ENCODE results near the gene POFUT2. TPM values are rescaled to one million over a fixed set of nuclear protein-coding genes. Genes with fewer than 3 reads are reported as not detected.

Gene POFUT2
- total RNA-seq, 1 donor from 2014 or later: 22.5 TPM

GRCh38 chr21:45256912-45257672 is 30.6 kb downstream of the POFUT2 start:
- no peak overlapping the region for H3K4me3 ChIP-seq (ENCODE audit: low read depth, low read length)
- no peak for DNase-seq (ENCODE audit: low read depth)
- H3K36me3 ChIP-seq (ENCODE audit: control insufficient read depth, insufficient read depth, low read length): no peaks in the 10 kb centered on the region
- TF ChIP-seq CTCF (IDR thresholded peaks at IDR 0.05; ENCODE audit: insufficient read depth, low read length, poor library complexity, severe bottlenecking): no peak
- H3K27me3 ChIP-seq (ENCODE audit: control insufficient read depth, insufficient read depth, low read length): peaks cover 37% of the 10 kb centered on the region

GRCh38 chr21:45256021-45256911 is 31.4 kb downstream of the POFUT2 start:
- DNase-seq (ENCODE audit: low read depth): no peak
- no peak for TF ChIP-seq CTCF (IDR thresholded peaks at IDR 0.05; ENCODE audit: insufficient read depth, low read length, poor library complexity, severe bottlenecking)
- peaks cover 37% of the 10 kb centered on the region for H3K27me3 ChIP-seq (ENCODE audit: control insufficient read depth, insufficient read depth, low read length)
- no peaks in the 10 kb centered on the region for H3K36me3 ChIP-seq (ENCODE audit: control insufficient read depth, insufficient read depth, low read length)
- H3K4me3 ChIP-seq (ENCODE audit: low read depth, low read length): no peak overlapping the region

GRCh38 chr21:45255381-45256020 is 32.2 kb downstream of the POFUT2 start:
- DNase-seq (ENCODE audit: low read depth): no peak
- Histone ChIP-seq H3K4me3 (ENCODE audit: low read depth, low read length) (no peak overlapping the region), H3K27me3 (ENCODE audit: control insufficient read depth, insufficient read depth, low read length) (peaks cover 37% of the 10 kb centered on the region), H3K36me3 (ENCODE audit: control insufficient read depth, insufficient read depth, low read length) (no peaks in the 10 kb centered on the region)
- no peak for TF ChIP-seq CTCF (IDR thresholded peaks at IDR 0.05; ENCODE audit: insufficient read depth, low read length, poor library complexity, severe bottlenecking)

GRCh38 chr21:45254460-45254930 is 33.2 kb downstream of the POFUT2 start:
- TF ChIP-seq CTCF (IDR thresholded peaks at IDR 0.05; ENCODE audit: insufficient read depth, low read length, poor library complexity, severe bottlenecking): no peak
- peaks cover 34% of the 10 kb centered on the region for H3K27me3 ChIP-seq (ENCODE audit: control insufficient read depth, insufficient read depth, low read length)
- DNase-seq (ENCODE audit: low read depth): no peak
- H3K36me3 ChIP-seq (ENCODE audit: control insufficient read depth, insufficient read depth, low read length): no peaks in the 10 kb centered on the region
- H3K4me3 ChIP-seq (ENCODE audit: low read depth, low read length): no peak overlapping the region

- DNase-seq (ENCODE audit: low read depth): no peak
- peaks cover 34% of the 10 kb centered on the region for H3K27me3 ChIP-seq (ENCODE audit: control insufficient read depth, insufficient read depth, low read length)
- no peaks in the 10 kb centered on the region for H3K36me3 ChIP-seq (ENCODE audit: control insufficient read depth, insufficient read depth, low read length)
- no peak overlapping the region for H3K4me3 ChIP-seq (ENCODE audit: low read depth, low read length)
- TF ChIP-seq CTCF (IDR thresholded peaks at IDR 0.05; ENCODE audit: insufficient read depth, low read length, poor library complexity, severe bottlenecking): no peak
Measured at GRCh38 chr21:45253633-45254459, 33.8 kb downstream of the POFUT2 start.

Measured in kidney epithelial cell (primary cell).